Smooth muscle cell (in vitro differentiated cells): ENCODE data around the gene DCDC1. TPM values are rescaled to one million over a fixed set of nuclear protein-coding genes. Genes with fewer than 3 reads are reported as not detected.
"Not testable (repeated sequence)": the region's sequence is repeated elsewhere in the genome, so short reads cannot be mapped to it uniquely, and the experiment has no call there.

Experiments used
- DNase-seq: peaks from one replicate; lab custom pipeline; 2025; ENCODE audit not compliant: unreplicated experiment; lab: John Stamatoyannopoulos, UW
- H2AFZ ChIP-seq: fragments of 200-600 bp; sonication (generic); 2 replicates; pipeline ENCODE4 v1.6.0; 2016; ENCODE audit warnings: antibody characterized with exemption, low read depth, mild to moderate bottlenecking
- H3F3A ChIP-seq: fragments of 200-600 bp; sonication (generic); 2 replicates; pipeline ENCODE4 v1.6.0; 2017; ENCODE audit warnings: antibody characterized with exemption, low read depth
- H3K27ac ChIP-seq: fragments of 200-600 bp; sonication (generic); 2 replicates; pipeline ENCODE4 v1.5.1; 2016; ENCODE audit warnings: low read depth, mild to moderate bottlenecking
- H3K27me3 ChIP-seq: fragments of 200-600 bp; sonication (generic); 2 replicates; pipeline ENCODE4 v1.6.1; 2016; ENCODE audit warnings: low read depth, mild to moderate bottlenecking
- H3K36me3 ChIP-seq: fragments of 200-600 bp; sonication (generic); 2 replicates; pipeline ENCODE4 v1.5.1; 2016; ENCODE audit warnings: low read depth
- H3K4me1 ChIP-seq: fragments of 200-600 bp; sonication (generic); 2 replicates; pipeline ENCODE4 v1.5.1; 2016; ENCODE audit warnings: low read depth
- H3K4me2 ChIP-seq: fragments of 200-600 bp; sonication (generic); 2 replicates; pipeline ENCODE4 v1.6.0; 2016; ENCODE audit warnings: mild to moderate bottlenecking
- H3K4me3 ChIP-seq: fragments of 200-600 bp; sonication (generic); 2 replicates; pipeline ENCODE4 v1.5.1; 2016; ENCODE audit warnings: mild to moderate bottlenecking
- H3K79me2 ChIP-seq: fragments of 200-600 bp; sonication (generic); 2 replicates; pipeline ENCODE4 v1.6.0; 2016; ENCODE audit warnings: low read depth, mild to moderate bottlenecking
- H3K9ac ChIP-seq: fragments of 200-600 bp; sonication (generic); 2 replicates; pipeline ENCODE4 v1.6.0; 2016; ENCODE audit warnings: low read depth
- H3K9me3 ChIP-seq: fragments of 200-600 bp; sonication (generic); replicated peaks from 2 replicates; pipeline ENCODE4 v1.5.1; 2016; ENCODE audit warnings: low read depth
- H4K20me1 ChIP-seq: fragments of 200-600 bp; sonication (generic); 2 replicates; pipeline ENCODE4 v1.6.0; 2016; ENCODE audit warnings: low read depth
- WGBS: methylation state at CpG from one replicate; pipeline ENCODE4 v1.1.7; 2016; ENCODE audit warnings: low lambda C conversion rate; 5-methylcytosine and 5-hydroxymethylcytosine counted together
- polyA plus RNA-seq: library from polyadenylated mRNA; unstranded; fragments of >200 nt; fragmentation: Nextera tagmentation; extraction: Ambion mirVana; gene quantifications from 2 replicates; pipeline ENCODE4 v1.2.1, GENCODE V29; 2016
- total RNA-seq: library from RNA; depleted of rRNA; stranded (reverse); fragments of >200 nt; gene quantifications from 2 replicates; pipeline ENCODE4 v1.2.3, GENCODE V29; 2014
- TF ChIP-seq, protein P1 (sequence below): fragments of 200-600 bp; sonication (generic); IDR thresholded peaks from 2 replicates; pipeline ENCODE4 v1.5.1; 2017; ENCODE audit warnings: borderline replicate concordance, mild to moderate bottlenecking, antibody characterized with exemption; ENCODE audit not compliant: insufficient read depth, poor library complexity, severe bottlenecking

Gene DCDC1
- total and polyA plus RNA-seq, 2 experiments from 2014 or later = 0.39 to 0.45 TPM

DNA sequence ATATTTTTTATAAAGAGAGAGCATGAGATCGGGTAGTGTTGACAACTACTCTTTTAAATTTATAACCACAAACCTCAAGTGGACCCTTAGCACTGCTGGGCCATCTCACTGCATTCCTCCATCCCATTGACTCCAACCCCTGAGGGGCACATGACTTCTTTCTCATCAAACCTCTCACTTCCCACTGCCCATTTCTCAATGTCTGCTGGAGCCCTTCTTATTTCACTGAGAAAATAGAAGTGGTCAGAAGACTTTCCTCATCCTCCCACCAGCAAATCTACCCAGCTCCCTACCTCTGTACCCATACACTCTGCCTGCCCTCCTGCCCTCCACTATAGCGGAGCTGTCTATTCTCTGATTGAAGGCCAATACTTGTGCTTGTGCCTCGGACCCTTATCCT is 412.8 kb downstream of the DCDC1 start:
- TF ChIP-seq, protein P1, sequence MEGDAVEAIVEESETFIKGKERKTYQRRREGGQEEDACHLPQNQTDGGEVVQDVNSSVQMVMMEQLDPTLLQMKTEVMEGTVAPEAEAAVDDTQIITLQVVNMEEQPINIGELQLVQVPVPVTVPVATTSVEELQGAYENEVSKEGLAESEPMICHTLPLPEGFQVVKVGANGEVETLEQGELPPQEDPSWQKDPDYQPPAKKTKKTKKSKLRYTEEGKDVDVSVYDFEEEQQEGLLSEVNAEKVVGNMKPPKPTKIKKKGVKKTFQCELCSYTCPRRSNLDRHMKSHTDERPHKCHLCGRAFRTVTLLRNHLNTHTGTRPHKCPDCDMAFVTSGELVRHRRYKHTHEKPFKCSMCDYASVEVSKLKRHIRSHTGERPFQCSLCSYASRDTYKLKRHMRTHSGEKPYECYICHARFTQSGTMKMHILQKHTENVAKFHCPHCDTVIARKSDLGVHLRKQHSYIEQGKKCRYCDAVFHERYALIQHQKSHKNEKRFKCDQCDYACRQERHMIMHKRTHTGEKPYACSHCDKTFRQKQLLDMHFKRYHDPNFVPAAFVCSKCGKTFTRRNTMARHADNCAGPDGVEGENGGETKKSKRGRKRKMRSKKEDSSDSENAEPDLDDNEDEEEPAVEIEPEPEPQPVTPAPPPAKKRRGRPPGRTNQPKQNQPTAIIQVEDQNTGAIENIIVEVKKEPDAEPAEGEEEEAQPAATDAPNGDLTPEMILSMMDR = no peak
- 83% methylated on average over 3 of the region's 3 CpGs for WGBS
- no peak for DNase-seq

DNA sequence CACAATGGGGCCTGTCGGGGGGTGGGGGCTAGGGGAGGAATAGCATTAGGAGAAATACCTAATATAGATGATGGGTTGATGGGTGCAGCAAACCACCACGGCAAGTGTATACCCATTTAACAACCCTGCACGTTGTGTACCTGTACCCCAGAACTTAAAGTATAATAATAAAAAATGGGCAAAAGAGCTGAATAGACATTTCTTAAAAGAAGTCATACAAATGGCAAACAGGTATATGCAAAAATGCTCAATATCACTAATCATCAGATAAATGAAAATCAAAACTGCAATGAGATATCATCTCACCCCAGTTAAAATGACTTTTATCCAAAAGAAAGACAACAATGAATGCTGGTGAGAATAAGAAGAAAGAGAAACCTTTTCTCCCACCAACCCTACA is 419.7 kb downstream of the DCDC1 start:
- H3K79me2 ChIP-seq = no peaks in the 10 kb centered on the region
- no peaks in the 10 kb centered on the region for H4K20me1 ChIP-seq

More for the DNA sequence above, 412.8 kb downstream of the DCDC1 start:
- no peaks in the 10 kb centered on the region for H4K20me1 ChIP-seq
- no peak overlapping the region for H3K4me3 ChIP-seq
- H3K27ac ChIP-seq = no peak overlapping the region
- H3K9me3 ChIP-seq = no peaks in the 10 kb centered on the region
- H3K4me2 ChIP-seq = no peak overlapping the region
- H3F3A ChIP-seq = no peaks in the 10 kb centered on the region
- no peak overlapping the region for H3K9ac ChIP-seq
- no peaks in the 10 kb centered on the region for H3K79me2 ChIP-seq
- no peak overlapping the region for H2AFZ ChIP-seq
- no peaks in the 10 kb centered on the region for H3K4me1 ChIP-seq
- no peaks in the 10 kb centered on the region for H3K36me3 ChIP-seq
- H3K27me3 ChIP-seq = peaks cover 9% of the 10 kb centered on the region

DNA sequence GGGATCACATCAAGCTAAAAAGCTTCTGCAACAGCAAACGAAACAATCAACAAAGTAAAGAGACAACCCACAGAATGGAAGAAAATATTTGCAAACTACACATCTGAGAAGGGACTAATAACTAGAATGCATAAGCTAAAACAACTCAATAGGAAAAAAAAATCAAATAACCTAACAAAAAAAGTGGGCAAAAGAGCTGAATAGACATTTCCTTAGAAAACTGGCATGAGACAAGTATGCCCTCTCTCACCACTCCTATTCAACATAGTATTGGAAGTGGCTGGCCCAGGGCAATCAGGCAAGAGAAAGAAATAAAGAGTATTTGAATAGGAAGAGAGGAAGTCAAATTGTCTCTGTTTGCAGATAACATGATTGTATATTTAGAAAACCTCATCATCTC is 421.8 kb downstream of the DCDC1 start:
- H2AFZ ChIP-seq, H3K4me2 ChIP-seq, H3K79me2 ChIP-seq, H3K4me1 ChIP-seq, H3K9me3 ChIP-seq, H3K27ac ChIP-seq, H3K27me3 ChIP-seq, H3K9ac ChIP-seq, H3K4me3 ChIP-seq, H3K36me3 ChIP-seq, H4K20me1 ChIP-seq, DNase-seq, H3F3A ChIP-seq: not testable (repeated sequence)
- 71% methylated on average over 1 of the region's 1 CpG for WGBS

More for the DNA sequence above, 419.7 kb downstream of the DCDC1 start:
- Histone ChIP-seq H3K36me3 (no peaks in the 10 kb centered on the region), H3K4me3 (no peak overlapping the region), H3K9me3 (no peaks in the 10 kb centered on the region), H2AFZ (no peak overlapping the region), H3K27me3 (no peaks in the 10 kb centered on the region), H3F3A (no peaks in the 10 kb centered on the region), H3K9ac (no peak overlapping the region), H3K4me2 (no peak overlapping the region), H3K4me1 (no peaks in the 10 kb centered on the region), H3K27ac (no peak overlapping the region)
- 96% methylated on average over 2 of the region's 3 CpGs for WGBS
- TF ChIP-seq, protein P1 = no peak
- no peak for DNase-seq

DNA sequence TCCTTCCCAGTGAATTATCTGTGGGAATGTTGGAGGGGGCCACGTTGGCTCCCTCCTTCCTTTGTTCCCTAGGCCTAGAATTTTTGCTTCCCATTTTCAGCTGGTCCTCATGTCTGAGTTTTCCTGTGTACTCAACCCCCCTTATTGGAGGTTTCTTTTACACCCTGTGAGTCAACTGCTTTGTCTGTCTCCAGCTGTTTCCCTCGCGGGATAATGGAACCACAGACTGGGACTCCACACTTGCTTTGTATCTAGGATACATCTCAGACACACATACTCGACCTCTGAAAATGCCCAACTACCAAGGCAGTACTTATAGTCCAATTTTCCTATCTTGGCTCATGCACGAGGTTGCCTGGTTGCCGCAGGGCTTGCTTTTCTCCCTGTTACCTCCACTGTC is 430.7 kb downstream of the DCDC1 start:
- no peaks in the 10 kb centered on the region for H3F3A ChIP-seq
- no peaks in the 10 kb centered on the region for H3K36me3 ChIP-seq
- DNase-seq = no peak
- no peak overlapping the region for H2AFZ ChIP-seq
- no peaks in the 10 kb centered on the region for H3K27me3 ChIP-seq
- H3K4me2 ChIP-seq = no peak overlapping the region
- WGBS = 74% methylated on average over 6 of the region's 6 CpGs
- no peak overlapping the region for H3K9ac ChIP-seq
- no peak overlapping the region for H3K27ac ChIP-seq
- no peaks in the 10 kb centered on the region for H4K20me1 ChIP-seq
- TF ChIP-seq, protein P1 = no peak
- H3K79me2 ChIP-seq = no peaks in the 10 kb centered on the region
- H3K4me1 ChIP-seq = no peaks in the 10 kb centered on the region
- H3K9me3 ChIP-seq = no peaks in the 10 kb centered on the region
- H3K4me3 ChIP-seq = no peak overlapping the region
